GM18870 (cell line): ENCODE data around the gene LYL1.

Experiments
- ATAC-seq: cut with Tn5 transposase; IDR thresholded peaks from one replicate; pipeline ENCODE4 v1.9.1; 2021; ENCODE audit warnings: moderate library complexity; ENCODE audit not compliant: unreplicated experiment

Gene LYL1

DNA sequence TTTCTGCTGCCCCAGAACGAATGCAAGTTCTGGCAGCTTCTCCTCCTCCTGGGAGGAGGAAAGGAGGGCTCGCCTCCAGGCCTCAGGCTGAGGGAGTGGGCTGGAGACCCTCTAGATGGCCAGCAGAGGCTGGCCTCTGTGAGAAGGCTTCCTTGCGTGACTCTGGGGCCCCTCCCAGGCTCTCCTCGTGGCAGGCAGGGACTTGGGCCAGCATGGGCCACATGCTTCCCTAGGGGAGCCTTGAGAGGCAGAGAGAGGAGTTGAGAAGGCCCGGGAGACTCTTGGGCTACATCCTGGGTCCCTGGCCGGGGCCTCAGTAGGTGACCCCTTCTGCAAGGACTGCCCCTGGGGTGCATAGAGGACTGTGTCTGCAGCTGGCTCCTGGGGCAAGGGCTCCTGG is 25.9 kb downstream of the LYL1 start:
- ATAC-seq: no peak

DNA sequence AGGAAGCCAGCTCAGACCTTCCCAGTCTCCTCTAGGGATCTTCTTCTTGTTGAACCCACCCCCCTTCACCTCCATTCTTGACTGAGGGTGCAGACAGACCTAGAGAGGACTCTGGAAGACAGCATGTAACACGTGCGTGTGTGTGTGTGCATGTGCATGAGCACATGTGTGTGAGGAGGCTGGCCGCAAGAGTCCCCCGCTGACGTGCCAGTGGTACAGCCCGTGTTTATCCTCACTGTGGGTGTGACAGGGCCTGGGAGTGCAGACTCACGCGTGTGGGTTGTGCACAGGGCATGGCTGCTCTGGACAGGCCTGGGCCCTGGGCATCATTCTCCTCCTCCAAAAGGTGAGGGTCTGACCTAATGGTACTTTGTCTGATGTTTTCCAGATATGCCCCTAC is 26.3 kb downstream of the LYL1 start:
- no peak for ATAC-seq

DNA sequence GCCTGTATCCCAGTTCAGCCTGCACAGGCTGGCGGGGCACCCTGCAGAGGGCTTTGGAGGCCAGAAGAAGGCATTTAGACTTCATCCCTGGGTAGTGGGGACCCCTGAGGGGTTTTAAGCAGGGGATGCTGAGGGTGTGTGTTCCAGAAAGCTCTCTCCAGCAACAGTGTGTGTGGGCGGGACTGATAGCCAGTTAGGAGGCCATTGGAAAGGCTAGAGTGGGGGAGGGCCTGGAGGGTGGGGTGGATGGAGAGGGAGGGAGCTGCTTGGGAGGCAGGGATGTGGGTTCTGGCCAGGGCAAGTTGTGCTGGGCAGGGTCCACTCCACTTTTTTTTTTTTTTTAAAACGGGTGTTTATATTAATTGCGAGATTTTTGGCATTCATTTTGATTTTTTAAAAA is 28.3 kb downstream of the LYL1 start:
- ATAC-seq: no peak

DNA sequence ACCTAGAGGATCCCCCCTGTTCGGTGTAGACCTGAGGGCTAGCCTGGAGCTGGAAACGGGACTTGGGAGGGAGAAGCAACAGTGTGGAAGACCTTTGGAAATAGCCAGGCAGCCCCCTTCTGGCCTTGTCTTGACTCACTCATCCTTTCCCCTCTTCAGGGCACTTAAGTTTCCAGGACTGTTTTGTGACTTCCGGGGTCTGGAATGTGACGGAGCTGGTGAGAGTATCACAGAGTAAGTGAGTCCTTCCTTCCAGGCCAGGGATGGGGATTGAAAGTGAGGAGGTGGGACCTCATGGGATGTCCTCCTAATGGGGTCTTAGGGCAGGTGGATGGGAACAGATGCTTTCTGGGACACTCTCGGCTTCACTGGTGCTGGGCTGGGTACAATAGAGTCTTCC is 29.4 kb downstream of the LYL1 start:
- ATAC-seq: no peak

DNA sequence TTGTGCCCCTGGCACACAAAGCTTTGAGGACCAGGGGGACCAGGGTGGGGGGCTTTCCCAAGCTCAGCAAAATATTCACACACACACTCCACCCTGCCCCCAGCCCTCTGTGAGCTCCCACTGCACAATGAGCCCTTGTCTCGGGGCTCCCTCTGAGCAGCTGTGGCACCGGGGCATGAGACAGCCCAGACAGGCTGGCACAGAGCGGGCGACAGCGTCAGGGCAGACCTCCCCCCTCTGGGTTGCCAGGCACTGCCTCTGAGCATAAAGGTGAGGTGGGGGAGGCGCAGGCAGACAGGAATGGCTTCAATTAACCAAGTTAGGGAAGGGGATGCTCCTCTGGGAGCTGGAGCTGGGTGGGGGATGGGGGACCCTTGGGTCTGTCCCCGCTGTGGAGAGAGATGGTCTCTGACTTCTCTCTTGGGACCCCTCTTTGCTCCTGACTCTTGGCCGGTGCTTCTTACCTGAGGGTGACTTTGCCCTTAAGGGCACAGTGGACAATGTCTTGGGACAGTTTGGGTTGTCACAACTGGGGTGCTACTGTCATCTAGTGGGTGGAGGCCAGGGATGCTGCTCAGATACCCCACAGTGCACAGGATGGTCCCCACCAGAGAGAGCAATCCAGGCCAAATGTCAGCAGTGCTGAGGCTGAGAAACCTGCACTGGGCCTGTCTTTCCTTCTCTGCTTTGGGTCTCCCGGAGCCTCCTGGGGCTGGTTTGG is 30.3 kb downstream of the LYL1 start:
- no peak for ATAC-seq

DNA sequence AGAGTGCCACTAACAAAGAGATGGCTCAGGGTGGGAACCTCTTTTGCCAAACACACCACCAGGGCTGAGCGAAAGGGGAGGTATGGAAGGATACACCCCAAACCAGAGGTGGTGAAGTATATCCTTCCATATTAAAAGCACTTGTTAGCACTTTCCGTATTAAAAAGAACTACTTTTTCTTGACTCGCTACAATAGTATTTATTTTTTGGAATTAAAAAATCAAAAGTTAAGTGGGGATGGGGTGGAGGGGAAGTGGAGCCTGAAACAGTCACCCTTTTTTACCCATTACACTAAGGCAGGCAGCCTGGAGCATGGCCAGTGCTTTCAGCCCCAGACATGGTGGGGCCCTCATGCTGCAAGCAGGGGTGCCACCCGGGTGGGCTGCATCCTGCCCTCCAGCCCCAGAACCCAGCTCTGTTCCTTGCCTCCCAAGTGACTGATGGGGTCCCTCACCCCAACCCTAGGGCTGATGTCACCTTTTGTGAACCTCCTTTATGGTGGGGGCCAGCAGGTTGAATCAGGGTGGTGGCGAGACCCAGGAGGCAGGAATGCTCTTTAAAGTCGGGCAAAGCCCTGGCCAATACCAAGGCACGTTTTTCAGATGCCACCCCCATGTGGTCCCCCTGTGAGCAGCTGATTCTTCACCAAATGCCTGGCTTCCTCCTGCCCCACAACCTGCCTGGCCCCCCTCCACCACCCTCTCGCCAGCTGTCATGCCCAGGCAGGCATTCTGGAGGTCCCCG is 31.0 kb downstream of the LYL1 start:
- no peak for ATAC-seq

DNA sequence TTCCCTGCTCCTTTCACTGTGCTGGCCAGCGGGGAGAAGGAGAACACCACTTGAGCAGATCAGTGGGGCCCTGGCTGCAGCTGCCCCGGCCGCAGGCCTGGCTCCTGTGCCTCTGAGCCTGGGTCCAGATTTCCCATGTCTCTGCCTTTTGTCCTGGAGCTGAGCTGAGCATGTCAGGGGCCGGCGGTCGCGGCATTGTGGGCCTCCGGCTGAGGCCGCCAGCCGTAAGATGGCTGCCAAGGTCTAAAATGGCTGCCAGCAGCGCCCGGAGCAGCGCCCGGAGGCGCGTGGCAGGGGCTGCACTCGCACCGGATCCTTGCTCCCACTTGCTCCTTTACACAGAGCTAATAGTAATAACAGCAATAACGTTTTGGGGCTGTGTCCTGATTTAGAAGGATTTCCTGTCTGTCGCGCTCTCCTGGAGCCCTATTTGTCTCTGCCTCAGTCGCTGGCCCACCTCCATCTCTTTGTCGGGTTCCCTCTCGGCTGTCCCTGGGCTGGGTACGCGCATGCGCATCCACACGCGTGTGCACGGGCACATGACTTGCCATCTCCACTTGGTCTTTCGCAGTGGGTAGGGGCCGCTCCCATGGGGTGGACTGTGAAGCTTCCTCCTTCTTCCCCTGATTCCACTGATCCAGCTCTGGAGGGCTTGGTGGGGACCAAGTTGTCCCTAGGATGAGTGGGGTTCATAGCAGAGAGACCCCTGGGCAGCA is 32.1 kb downstream of the LYL1 start:
- no peak for ATAC-seq

DNA sequence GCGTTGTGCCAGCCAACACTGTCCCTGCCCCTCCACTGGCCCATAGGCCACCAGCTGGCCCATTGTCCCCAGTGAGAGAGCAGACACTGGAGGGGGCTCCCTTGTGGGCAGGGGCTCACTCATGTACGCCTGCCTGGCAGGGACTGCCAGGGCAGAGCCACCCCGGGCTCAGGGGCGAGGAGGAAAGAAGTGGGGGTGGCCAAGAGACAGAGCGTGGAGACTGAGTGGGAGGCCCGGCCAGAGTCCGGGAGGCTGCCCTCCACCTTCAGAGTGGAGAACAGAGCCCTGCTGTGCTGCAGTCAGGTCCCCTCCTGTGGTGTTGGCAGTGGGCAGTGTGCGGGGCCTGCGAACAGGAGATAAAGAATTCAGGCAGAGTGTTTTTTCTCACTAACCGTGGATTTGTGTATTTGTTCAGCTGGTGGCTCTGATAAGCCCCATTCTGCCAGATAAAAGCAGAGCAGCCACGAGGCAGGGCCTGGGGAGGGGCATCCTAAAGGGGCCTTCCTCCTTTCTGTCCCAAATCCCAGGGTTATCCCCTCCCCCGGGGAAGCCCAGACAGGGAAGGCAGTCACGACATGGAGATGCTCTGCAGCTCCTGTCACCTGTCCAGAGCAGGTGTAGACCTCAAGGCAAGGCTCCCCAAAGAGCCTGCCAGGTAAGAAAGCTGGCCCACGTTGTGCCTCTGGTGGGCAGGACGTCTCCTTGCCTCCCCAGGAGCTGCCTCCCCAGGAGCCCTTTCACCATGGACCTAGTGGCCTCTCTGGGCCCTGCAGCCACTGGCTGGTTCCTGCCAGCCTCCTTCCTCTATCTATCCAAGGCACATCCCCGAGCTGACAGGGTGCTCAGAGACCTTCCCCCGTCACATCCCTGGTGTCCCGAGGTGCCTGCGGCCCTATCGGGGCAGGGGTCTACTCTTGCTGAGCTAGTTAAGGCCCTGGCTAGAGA is 33.0 kb downstream of the LYL1 start:
- ATAC-seq: no peak

DNA sequence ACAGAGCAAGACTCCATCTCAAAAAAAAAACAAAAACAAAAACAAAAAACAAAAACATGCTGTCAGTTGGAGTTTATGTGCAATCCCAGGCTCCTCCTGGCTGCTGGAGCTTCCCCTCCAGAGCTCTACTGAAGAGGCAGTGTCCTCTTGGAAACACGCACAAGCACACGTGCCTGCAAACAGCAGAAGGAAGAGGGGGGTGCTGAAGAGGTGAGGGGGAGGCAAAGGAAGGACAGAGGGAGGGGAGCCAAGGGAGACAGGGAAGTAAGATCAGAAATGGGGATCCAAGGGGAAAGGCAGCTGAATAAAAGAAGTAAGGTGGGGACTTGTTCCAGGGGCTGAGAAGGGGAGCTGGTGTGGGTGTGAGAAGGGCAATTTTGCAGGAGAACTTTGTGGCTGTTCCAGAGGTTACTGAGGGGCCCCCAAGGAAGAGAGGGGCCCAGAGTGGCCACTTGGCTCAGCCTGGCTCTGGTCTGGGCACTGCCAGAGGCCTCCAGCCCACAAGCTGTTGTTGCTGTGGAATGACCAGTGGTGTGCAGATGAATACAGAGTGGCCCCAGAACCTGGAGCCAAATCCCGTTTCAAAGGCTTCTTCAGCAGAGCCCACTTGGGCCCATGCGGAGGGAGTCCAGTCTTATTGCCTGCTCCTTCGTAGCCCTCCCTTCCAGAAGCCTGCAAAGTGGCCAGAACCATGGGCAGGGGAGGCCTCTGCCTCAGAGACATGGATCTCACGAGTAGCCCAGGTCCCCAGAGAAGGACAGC is 34.4 kb downstream of the LYL1 start:
- no peak for ATAC-seq

DNA sequence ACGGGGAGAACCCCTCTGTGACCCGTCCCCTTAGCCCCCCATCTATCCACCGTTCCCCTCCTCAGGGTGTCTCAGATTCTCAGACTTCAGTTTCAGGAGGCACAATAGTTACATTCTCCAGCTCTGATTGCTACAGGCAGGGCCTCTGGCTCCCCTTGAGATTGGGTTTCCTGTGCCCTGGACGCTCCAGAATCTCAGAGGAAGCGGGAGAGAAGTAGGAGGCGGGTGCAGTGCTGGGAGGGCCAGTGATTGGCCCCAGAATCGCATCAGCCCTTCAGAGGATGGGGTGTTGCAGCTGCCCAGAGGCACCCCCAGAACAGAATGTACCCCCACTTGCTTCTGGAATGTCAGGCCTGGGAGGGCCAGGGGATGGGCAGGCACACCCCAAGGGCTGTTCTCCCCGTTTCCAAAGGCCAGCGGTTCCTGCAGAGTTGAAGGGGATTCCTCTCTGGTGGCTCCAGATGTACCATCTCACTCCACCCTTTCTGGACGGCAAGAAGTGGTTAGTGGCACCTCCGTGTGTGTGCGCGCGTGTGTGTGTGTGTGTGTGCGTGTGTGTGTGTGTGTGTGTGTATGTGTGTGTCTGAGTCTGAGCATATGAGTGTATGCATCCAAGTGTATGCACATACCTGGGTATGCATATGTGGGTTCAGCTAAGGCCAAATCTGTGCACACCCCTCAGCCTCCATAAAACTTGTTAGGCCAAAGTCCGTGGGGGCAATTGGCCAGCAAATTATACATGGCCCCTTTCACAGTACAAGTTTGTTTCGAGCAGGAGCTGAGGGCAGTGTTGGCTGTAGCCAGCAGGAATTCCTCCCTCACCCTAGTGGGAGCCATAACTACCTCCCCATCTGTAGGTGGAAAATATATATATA is 35.5 kb downstream of the LYL1 start:
- no peak for ATAC-seq

DNA sequence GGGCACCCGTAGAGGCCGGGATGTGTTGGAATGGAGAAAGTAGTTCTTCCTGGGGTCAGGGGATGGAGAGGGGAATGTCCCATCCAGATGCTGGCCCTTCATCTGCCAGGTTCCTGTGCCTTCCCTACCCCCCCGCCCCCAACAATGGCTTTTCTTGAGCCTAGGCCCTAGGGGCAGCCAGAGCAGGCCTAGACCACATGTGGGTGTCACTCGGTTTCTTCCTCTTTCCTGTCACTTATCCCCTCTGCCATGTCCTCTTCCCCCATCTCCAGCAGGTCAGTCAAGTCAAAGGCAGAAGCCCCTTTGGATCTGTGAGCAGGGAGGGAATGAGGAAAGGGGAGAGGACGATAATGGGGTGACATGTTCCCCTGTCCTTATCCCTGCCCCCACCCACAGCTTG is 36.4 kb downstream of the LYL1 start:
- ATAC-seq: no peak

DNA sequence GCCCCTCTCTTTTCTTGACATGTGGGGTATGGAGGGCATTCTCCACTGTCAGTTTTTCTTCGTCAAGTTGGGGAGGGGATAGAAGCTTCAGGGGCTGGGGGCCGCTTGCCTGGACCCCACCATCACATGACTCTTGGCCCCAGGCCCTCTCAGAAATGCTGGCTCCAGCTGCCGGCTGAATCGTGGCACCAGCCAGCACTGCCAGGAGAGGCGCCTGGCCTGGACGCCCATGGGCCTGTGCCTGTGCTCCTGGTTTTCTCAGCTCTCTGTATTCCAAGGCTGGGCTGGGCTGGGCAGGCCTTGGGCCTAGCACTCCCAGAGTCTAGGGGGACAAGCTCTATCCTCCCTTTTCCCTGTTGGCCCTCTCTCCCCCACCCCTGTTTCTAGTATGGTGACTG is 38.6 kb downstream of the LYL1 start:
- no peak for ATAC-seq

DNA sequence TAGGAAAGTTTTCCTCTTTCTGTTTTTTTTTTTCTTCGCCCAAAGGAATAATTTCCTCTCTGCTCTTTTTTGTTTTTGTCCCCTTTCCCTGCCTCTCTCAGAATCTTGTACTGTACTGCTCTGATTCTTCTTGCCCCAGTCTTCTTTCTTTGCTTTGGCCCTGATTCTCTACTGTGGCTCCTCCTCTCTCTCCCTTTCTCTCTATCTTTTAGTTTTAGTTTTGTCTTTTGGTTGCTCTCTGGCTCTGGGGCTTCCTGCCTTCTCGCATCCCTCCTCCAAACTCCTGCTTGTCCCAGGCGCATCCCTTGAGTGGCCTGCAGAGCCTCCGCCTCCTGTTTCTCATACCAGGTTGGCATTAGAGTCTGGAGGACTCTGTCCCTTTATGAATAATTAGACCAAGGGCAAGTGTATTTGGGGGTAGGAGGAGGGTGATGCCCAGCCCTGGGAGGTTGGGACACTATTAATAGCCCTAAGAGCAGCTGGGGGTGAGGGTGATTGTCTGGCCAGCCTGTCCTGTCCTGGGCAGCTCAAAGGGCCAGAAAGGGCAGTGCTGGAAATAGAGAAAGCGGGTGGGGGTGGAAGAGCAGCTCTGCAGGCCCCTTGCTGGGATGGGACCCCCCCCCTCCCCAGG is 39.1 kb downstream of the LYL1 start:
- no peak for ATAC-seq

DNA sequence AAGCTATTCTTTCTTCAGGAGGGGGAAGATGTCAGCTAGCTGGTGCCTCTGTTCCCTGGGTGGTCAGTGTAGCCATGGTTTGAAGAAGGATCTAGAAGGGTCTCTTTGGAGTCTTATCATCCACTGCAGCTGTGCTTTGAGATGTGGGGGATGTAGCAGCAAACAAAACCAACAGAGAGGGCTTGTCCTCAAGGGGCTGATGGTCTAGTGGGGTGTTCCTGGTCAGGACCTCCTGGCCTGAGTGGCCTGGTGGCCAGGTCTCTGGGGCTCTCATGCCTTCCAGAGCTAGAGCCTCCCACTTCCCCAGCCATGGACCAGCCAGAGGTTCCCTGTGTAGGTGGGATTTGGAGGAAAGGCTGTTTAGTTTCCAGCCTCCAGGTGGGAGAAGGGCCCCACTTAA is 40.3 kb downstream of the LYL1 start:
- no peak for ATAC-seq

DNA sequence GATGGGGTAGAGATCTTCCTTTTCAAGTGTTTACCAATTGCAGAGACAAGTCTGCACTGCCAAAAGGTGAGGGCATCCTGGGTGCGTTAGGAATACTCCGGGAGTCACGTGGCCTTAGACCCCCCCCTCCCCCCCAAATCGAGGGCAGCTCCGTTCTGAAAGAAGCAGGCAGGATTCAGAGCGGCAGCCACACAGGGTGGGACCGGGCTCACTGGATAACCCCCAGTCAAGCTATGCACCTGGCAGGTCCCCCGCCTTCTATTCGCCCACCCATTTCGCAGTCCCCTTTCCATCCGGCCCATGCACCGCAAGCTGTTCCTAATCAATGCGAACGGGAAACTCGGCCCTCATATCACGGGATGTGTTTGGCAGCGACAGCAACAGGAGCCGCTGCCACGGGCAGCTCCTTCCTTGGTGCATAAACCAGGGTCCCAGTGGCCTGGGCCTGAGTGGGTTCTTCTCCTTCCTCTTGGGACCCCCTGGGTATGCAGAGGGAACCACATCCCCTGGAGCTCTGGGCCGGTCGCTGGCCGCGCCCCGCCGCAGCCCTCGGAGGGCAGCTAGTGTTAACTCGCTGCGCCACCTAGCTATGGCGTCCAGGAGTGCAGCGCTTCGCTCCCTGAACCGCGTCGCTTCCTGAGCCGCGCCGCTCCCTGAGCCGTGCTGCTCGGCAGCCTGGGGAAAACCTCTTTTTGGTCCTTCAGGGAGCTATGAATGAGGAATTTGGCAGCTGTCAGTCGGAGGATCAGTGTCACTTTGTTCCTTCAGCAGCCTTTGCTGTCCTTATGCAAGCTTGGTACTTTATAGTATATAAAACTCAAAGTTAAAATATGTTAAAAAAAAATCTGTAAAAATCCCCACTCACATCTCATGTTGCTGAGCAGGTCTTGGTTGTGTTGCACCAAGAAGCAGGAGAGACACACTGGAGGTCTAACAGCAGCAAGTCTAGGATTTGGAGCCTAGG is 41.4 kb downstream of the LYL1 start:
- no peak for ATAC-seq

DNA sequence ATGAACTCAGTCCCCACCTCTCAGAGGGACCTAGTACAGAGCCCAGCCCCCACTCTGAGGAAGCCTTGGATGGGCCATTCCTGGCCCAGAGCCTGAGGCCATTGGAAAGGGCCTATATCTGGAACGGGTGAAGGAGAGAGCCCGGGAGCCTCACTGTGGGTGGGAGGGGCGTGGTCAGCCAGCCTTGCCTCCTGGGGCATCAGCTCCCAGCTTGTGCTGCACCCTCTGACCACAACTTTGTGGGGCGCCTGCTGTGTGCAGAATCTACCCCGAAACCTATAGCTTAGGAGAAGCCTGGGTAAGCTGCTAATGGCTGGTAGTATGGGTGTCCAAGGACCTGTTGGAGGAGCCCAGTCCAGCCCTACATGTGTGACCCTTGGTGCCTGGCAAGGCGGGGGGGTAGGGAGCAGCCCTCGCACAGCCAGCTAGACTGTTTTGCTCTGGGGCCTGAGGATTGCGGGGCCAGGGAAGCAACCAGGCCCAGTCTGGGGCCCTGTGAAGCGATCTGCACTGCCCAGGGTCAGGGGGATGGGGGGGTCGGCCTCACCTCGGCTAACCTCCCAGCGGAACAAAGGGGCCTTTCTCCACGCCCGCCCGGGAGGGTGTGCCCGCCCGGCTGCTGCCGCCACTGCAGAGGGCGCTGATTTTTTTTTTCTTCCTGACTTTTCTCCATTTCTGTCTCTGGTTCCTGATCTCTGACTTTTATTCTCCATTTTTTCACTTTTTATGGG is 42.3 kb downstream of the LYL1 start:
- no peak for ATAC-seq
